ENCODE measurements around the gene NME7. TPM values are rescaled to one million over a fixed set of nuclear protein-coding genes. Genes with fewer than 3 reads are reported as not detected.

Gene NME7
- total RNA-seq, 1 experiment from 2014 or later = 34.2 TPM

- Histone ChIP-seq H3K4me3 (ENCODE audit: low read depth, low read length, poor library complexity, severe bottlenecking) (no peak overlapping the region), H3K27ac (ENCODE audit: low read depth, low read length, poor library complexity, severe bottlenecking) (no peak overlapping the region), H3K27me3 (replicated peaks; ENCODE audit: insufficient read depth, low read depth, low read length, poor library complexity) (no peaks in the 10 kb centered on the region), H3K4me1 (ENCODE audit: insufficient read depth, low read length, poor library complexity, severe bottlenecking) (peaks cover 14% of the 10 kb centered on the region), H3K36me3 (ENCODE audit: insufficient read depth, low read length, poor library complexity, severe bottlenecking) (no peaks in the 10 kb centered on the region), H3K9me3 (ENCODE audit: low read depth, low read length, poor library complexity, severe bottlenecking) (no peaks in the 10 kb centered on the region)
- DNase-seq (ENCODE audit: low spot score) = no peak
- intact Hi-C loops (cut with micrococcal nuclease; ENCODE audit: unreplicated experiment) = no loop called here
- no peak for TF ChIP-seq EZH2 (IDR thresholded peaks at IDR 0.05; ENCODE audit: borderline replicate concordance, low read depth, low read length, poor library complexity, severe bottlenecking)
- TF ChIP-seq, protein P1, sequence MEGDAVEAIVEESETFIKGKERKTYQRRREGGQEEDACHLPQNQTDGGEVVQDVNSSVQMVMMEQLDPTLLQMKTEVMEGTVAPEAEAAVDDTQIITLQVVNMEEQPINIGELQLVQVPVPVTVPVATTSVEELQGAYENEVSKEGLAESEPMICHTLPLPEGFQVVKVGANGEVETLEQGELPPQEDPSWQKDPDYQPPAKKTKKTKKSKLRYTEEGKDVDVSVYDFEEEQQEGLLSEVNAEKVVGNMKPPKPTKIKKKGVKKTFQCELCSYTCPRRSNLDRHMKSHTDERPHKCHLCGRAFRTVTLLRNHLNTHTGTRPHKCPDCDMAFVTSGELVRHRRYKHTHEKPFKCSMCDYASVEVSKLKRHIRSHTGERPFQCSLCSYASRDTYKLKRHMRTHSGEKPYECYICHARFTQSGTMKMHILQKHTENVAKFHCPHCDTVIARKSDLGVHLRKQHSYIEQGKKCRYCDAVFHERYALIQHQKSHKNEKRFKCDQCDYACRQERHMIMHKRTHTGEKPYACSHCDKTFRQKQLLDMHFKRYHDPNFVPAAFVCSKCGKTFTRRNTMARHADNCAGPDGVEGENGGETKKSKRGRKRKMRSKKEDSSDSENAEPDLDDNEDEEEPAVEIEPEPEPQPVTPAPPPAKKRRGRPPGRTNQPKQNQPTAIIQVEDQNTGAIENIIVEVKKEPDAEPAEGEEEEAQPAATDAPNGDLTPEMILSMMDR (conservative IDR thresholded peaks at IDR 0.05; ENCODE audit: low read depth, low read length) = no peak
- ChIA-PET CTCF (no interaction called here), POLR2A (ENCODE audit: low non-redundant PET) (no interaction called here)
- BruUV-seq (replicated peaks) = no TSS peak
Measured at GRCh38 chr1:169111472-169111871, 256.1 kb downstream of the NME7 start.

GRCh38 chr1:169110689-169111447 lies 256.7 kb downstream of the NME7 start:
- no peaks in the 10 kb centered on the region for H3K9me3 ChIP-seq (ENCODE audit: low read depth, low read length, poor library complexity, severe bottlenecking)
- no peak for DNase-seq (ENCODE audit: low spot score)
- intact Hi-C loops (cut with micrococcal nuclease; ENCODE audit: unreplicated experiment) = no loop called here
- no peak overlapping the region for H3K27ac ChIP-seq (ENCODE audit: low read depth, low read length, poor library complexity, severe bottlenecking)
- no peaks in the 10 kb centered on the region for H3K27me3 ChIP-seq (replicated peaks; ENCODE audit: insufficient read depth, low read depth, low read length, poor library complexity)
- CTCF ChIA-PET = no interaction called here
- BruUV-seq (replicated peaks) = no TSS peak
- no peak overlapping the region for H3K4me3 ChIP-seq (ENCODE audit: low read depth, low read length, poor library complexity, severe bottlenecking)
- TF ChIP-seq, protein P1 (conservative IDR thresholded peaks at IDR 0.05; ENCODE audit: low read depth, low read length) = no peak
- no peak for TF ChIP-seq EZH2 (IDR thresholded peaks at IDR 0.05; ENCODE audit: borderline replicate concordance, low read depth, low read length, poor library complexity, severe bottlenecking)
- H3K4me1 ChIP-seq (ENCODE audit: insufficient read depth, low read length, poor library complexity, severe bottlenecking) = peaks cover 14% of the 10 kb centered on the region
- H3K36me3 ChIP-seq (ENCODE audit: insufficient read depth, low read length, poor library complexity, severe bottlenecking) = no peaks in the 10 kb centered on the region
- POLR2A ChIA-PET (ENCODE audit: low non-redundant PET) = no interaction called here

DNA sequence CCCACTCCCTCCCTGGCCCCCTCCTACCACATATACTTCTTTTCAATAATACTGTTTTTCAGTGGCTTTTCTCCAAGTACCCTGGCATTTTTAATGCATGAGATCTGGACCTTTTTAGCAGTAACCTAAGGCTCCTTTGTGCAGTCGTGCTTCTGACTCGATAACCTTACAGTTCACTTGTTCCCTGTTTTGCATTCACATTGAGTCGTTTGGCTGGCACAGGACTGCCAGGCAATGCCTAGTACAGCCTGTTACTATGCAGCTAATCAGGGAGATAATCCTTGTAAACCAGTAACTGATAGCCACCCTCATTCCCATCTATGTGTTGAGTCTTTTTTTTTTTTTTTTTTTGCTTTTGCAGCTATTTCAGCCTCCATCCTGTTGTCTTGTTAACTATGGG lies 257.4 kb downstream of the NME7 start:
- Histone ChIP-seq H3K4me3 (ENCODE audit: low read depth, low read length, poor library complexity, severe bottlenecking) (no peak overlapping the region), H3K4me1 (ENCODE audit: insufficient read depth, low read length, poor library complexity, severe bottlenecking) (peaks cover 14% of the 10 kb centered on the region), H3K27ac (ENCODE audit: low read depth, low read length, poor library complexity, severe bottlenecking) (no peak overlapping the region), H3K36me3 (ENCODE audit: insufficient read depth, low read length, poor library complexity, severe bottlenecking) (no peaks in the 10 kb centered on the region), H3K27me3 (replicated peaks; ENCODE audit: insufficient read depth, low read depth, low read length, poor library complexity) (no peaks in the 10 kb centered on the region), H3K9me3 (ENCODE audit: low read depth, low read length, poor library complexity, severe bottlenecking) (no peaks in the 10 kb centered on the region)
- no peak for TF ChIP-seq EZH2 (IDR thresholded peaks at IDR 0.05; ENCODE audit: borderline replicate concordance, low read depth, low read length, poor library complexity, severe bottlenecking)
- TF ChIP-seq, protein P1 (conservative IDR thresholded peaks at IDR 0.05; ENCODE audit: low read depth, low read length) = no peak
- intact Hi-C loops (cut with micrococcal nuclease; ENCODE audit: unreplicated experiment) = no loop called here
- CTCF ChIA-PET = no interaction called here
- POLR2A ChIA-PET (ENCODE audit: low non-redundant PET) = no interaction called here
- BruUV-seq (replicated peaks) = no TSS peak
- no peak for DNase-seq (ENCODE audit: low spot score)

All from A673 (cell line).